GM06990 (cell line): ENCODE results near the gene HS3ST5.
"Not testable (repeated sequence)": the region's sequence is repeated elsewhere in the genome, so short reads cannot be mapped to it uniquely, and the experiment has no call there.

Experiments used
- DNase-seq: peaks from one replicate; pipeline ENCODE4 v3.0.0-alpha.2; 2011; ENCODE audit not compliant: insufficient read length; ENCODE audit errors: extremely low read depth
- H3K27me3 ChIP-seq: replicated peaks from 2 replicates; pipeline ENCODE4 v1.6.0; 2011; ENCODE audit warnings: low read length; ENCODE audit not compliant: control insufficient read depth, insufficient read depth
- H3K36me3 ChIP-seq: 2 replicates; pipeline ENCODE4 v1.5.1; 2011; ENCODE audit warnings: low read length; ENCODE audit not compliant: control insufficient read depth, insufficient read depth
- H3K4me3 ChIP-seq: replicated peaks from 2 replicates; pipeline ENCODE4 v1.5.1; 2011; ENCODE audit warnings: low read depth, mild to moderate bottlenecking, control low read depth, low read length
- TF ChIP-seq, protein P1 (sequence below): IDR thresholded peaks from 2 replicates; pipeline ENCODE4 v1.5.1; 2011; ENCODE audit warnings: low read length, control low read depth, mild to moderate bottlenecking, inconsistent platforms; ENCODE audit not compliant: insufficient read depth, poor library complexity, severe bottlenecking

Gene HS3ST5

DNA sequence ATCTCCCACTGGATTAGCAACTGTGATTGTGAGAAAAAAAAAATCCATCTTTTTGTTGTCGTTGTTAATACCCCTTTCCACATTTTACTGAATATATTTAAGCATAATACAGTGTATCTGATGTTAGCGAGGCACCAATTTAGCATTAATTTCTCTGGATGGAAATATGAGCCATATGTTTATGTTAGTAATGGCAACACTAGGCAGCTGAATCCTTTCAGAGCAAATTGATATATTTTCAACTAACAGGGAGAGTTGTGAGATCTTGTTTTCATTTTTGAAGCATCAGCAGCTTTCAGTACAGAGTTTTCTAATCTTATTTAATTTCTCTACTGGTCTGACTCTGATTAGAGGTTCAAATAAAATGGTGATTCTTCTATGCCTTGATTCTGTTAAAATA lies 287.1 kb downstream of the HS3ST5 start:
- no peak for DNase-seq
- TF ChIP-seq, protein P1, sequence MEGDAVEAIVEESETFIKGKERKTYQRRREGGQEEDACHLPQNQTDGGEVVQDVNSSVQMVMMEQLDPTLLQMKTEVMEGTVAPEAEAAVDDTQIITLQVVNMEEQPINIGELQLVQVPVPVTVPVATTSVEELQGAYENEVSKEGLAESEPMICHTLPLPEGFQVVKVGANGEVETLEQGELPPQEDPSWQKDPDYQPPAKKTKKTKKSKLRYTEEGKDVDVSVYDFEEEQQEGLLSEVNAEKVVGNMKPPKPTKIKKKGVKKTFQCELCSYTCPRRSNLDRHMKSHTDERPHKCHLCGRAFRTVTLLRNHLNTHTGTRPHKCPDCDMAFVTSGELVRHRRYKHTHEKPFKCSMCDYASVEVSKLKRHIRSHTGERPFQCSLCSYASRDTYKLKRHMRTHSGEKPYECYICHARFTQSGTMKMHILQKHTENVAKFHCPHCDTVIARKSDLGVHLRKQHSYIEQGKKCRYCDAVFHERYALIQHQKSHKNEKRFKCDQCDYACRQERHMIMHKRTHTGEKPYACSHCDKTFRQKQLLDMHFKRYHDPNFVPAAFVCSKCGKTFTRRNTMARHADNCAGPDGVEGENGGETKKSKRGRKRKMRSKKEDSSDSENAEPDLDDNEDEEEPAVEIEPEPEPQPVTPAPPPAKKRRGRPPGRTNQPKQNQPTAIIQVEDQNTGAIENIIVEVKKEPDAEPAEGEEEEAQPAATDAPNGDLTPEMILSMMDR: no peak
- Histone ChIP-seq H3K27me3 (no peaks in the 10 kb centered on the region), H3K4me3 (no peak overlapping the region), H3K36me3 (no peaks in the 10 kb centered on the region)

DNA sequence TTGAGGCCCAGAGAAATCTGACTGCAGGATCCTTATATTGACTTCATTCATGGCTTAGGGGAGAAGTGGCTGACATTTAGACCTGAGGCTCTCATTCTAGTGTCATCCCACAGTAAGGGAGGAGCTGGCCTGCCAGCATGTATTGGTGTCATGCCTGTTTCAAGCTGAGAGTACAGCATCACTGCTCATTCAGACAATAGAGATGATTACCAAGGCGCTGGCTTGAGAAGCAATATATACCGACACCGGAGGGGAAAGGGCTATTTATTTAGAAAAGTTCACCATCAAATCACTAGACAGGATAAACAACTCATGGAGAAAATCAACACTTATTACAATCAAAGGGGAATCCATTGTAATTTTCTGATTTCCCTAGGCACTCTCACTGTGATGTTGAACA lies 287.5 kb downstream of the HS3ST5 start:
- no peak for DNase-seq
- TF ChIP-seq, protein P1: no peak
- no peaks in the 10 kb centered on the region for H3K27me3 ChIP-seq
- H3K4me3 ChIP-seq: no peak overlapping the region
- no peaks in the 10 kb centered on the region for H3K36me3 ChIP-seq

DNA sequence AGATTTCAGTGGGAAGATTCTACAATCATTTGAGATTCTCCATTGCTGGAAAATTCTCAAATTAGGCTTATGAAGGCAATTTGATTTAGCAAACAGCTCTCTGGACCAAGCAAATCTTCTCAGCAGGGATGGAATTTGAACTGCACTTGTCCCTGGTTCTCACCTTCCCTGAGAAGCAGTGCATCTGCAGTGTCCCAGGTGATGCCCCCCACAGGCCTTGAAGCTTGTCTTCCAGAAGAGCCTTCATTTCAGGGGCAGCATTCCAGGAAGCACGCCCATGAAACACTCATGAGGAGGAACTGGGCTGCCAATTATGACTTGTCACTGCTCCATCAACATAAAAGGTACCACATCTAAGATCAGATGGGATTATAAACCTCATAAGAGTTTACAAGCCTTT lies 289.0 kb downstream of the HS3ST5 start:
- TF ChIP-seq, protein P1: no peak
- Histone ChIP-seq H3K36me3 (no peaks in the 10 kb centered on the region), H3K4me3 (no peak overlapping the region), H3K27me3 (no peaks in the 10 kb centered on the region)
- DNase-seq: no peak

DNA sequence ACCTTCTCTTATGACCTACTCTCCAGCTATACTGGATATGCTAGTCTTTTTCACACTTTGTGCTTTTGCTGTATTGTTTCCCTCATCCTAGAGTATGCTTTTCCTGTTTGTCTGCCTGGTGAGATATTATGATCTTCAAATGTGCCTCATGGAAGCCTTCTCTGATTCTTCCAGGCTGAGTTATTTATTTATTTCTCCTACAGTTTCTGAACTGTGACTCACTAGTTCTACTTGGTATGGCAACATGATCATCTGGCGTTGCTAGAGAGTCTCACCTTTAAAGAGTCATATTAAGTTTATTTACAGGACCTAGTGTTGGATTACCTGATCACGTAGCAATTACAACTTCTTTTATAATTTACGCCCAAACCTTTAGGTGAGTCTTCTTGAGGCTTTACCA lies 290.7 kb downstream of the HS3ST5 start:
- TF ChIP-seq, protein P1: no peak
- no peak for DNase-seq
- H3K4me3 ChIP-seq: no peak overlapping the region
- no peaks in the 10 kb centered on the region for H3K27me3 ChIP-seq
- H3K36me3 ChIP-seq: no peaks in the 10 kb centered on the region

DNA sequence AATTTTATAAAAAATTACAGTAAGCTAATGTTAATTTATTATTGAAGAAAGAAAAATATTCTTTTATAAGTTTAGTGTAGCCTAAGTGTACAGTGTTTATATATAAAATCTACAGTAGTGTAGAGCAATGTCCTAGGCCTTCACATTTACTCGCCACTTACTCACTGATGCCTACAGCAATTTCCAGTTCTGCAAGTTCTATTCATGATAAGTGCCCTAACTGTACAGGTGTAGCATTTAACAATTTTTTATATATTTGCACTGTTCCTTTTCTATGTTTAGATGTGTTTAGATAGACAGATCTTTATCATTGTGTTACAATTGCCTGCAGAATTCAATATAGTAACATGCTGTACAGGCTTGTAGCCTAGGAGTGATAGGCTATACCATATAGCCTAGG lies 291.8 kb downstream of the HS3ST5 start:
- no peak for DNase-seq
- H3K27me3 ChIP-seq: no peaks in the 10 kb centered on the region
- no peaks in the 10 kb centered on the region for H3K36me3 ChIP-seq
- TF ChIP-seq, protein P1: no peak
- H3K4me3 ChIP-seq: no peak overlapping the region

DNA sequence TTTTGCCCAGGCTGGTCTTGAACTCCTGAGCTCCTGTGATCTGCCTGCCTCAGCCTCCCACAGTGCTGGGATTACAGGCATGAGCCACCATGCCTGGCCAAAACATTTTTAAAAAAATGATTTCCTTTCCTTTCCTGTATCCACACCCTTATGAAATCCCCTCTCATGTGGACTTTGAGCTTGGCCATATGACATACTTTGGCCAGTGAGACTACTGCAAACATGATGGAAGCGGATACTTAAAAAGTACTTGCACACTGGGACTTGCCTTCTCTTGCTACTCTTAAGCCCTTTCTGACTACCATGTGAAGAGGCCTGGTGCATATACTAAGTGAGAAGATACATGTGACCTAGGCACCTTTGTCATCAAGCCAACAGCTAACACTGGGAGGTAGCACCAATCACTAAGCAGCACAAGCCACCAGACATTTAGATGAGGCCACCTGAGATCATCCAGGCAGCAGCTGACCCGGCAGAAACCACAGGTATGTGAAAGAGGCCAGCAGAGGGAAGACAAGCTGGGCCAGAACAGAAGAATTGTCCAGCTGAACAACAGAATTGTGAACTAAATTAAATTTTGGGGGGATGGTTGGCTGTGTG lies 293.4 kb downstream of the HS3ST5 start:
- TF ChIP-seq, protein P1: no peak
- Histone ChIP-seq H3K4me3 (no peak overlapping the region), H3K27me3 (no peaks in the 10 kb centered on the region), H3K36me3 (no peaks in the 10 kb centered on the region)
- DNase-seq: no peak

DNA sequence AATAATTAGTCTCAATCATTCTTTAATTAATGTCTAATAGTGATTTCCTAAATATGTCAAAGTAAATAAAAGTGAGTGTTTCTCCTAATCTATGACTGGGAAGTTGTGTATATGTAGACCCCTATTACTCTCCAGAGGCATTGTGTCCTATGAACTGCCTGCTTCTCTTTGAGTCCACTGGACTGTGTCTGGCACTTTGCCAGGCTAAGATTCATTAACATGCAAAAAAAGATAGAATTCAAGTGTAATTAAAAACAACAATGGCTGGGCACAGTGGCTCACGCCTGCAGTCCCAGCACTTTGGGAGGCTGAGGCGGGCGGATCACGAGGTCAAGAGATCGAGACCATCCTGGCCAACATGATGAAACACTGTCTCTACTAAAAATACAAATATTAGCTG lies 298.3 kb downstream of the HS3ST5 start:
- not testable (repeated sequence) for H3K27me3 ChIP-seq, H3K36me3 ChIP-seq, DNase-seq, H3K4me3 ChIP-seq
